IPS DF 4.7 (cell line): ENCODE measurements around the gene MYRIP.
"Not testable (repeated sequence)": the region's sequence is repeated elsewhere in the genome, so short reads cannot be mapped to it uniquely, and the experiment has no call there.

Experiments
- DNase-seq: peaks from one replicate; pipeline ENCODE4 v3.0.0-alpha.2; 2013; ENCODE audit warnings: low spot score; ENCODE audit errors: extremely low read depth

Gene MYRIP

GRCh38 chr3:39809181-39809994 lies at the start of gene MYRIP:
Gene MYRIP, plus strand, starts transcription at chr3:39809609. Its CDS starts 91,208 bp downstream, at chr3:39900817.
- DNase-seq: no peak

DNA sequence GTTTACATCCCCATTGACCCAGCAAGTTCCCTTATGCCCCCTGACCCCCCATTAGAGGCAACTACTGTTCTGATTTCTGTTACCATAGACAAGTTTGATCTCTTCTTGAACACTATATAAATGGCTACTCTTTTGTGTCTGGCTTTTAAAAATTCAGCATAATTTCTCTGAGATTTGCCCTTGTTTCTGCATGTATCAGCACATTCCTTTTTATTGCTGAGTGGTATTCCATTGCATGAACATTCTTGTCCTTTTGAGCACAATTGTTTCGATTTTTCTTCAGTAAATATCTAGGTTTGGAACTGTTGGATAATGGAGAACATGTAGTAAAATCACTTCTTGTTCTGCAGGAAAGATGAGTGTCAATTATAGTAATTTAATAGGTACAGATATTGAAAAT lies 49.1 kb upstream of the MYRIP start:
- DNase-seq: no peak

DNA sequence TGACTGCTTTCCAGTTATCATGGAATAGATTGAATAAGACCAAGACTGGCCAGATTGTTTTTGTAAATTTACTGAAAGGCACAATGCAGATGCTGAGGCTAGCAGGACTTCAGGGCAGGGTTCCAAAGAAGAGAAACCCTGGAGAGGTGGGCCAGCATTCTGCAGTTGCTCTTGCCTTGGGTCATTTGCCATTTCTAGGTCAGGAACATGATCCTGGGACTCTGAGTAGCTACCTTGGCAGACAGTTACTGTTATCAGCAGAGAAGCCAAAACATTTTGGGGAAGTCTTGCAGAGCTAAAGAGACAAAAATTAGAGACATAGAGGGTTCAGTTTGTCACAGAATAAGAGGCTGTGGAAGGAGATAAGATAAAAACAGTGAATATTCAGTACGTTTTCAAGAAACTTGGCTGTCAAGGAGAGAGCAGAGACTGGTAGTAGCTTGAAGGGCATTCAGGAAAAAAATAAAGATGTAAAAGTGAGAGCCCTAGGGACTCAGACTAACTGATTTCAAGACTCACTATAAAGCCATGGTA lies 46.8 kb upstream of the MYRIP start:
- DNase-seq: no peak

GRCh38 chr3:39763390-39763789 lies 46.0 kb upstream of the MYRIP start:
- DNase-seq: no peak

DNA sequence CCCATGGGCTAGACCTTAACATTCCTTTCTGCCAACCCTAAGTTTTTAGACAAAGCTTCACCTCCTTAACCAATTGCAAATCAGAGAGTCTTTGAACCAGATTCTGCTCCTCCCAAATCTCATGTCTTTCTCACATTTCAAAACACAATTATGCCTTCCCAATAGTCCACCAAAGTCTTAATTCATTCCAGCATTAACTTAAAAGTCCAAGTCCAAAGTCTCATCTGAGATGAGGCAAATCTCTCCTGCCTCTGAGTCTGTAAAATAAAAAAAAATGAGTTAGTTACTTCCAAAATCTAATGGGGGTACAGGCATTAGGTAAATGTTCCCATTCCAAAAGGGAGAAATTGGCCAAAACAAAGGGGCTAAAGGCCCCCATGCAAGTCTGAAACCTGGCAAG lies 43.8 kb upstream of the MYRIP start:
- DNase-seq: no peak

DNA sequence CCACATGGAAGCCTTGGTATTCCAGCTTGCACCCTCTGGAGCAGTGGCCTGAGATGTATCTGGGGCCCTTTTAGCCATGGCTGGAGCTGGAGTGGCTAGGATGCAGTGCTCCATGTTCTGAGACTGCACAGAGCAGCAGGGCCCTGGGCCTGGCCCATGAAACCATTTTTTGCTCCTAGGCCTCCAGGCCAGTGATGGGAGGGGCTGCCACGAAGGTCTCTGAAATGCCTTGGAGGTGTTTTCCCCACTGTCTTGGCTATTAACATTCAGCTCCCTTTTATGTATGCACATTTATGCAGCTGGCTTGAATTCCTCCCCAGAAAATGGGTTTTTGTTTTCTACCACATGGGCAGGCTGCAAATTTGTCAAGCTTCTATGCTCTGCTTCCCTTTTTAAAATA lies 43.0 kb upstream of the MYRIP start:
- no peak for DNase-seq

DNA sequence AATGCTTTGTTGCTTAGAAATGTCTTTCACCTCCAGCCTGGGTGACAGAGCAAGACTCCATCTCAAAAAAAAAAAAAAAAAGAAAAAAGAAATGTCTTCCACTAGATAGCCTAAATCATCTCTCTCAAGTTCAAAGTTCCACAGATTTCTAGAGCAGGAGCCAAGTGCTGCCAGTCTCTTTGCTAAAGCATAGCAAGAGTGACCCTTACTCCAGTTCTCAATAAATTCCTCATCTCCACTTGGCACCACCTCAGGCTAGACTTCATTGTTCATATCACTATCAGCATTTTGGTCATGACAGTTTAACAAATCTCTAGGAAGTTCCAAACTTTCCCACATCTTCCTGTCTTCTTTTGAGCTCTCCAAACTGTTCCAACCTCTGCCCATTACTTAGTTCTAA lies 42.5 kb upstream of the MYRIP start:
- DNase-seq: not testable (repeated sequence)

- not testable (repeated sequence) for DNase-seq
Observed at GRCh38 chr3:39778168-39778567, 31.2 kb upstream of the MYRIP start.

DNA sequence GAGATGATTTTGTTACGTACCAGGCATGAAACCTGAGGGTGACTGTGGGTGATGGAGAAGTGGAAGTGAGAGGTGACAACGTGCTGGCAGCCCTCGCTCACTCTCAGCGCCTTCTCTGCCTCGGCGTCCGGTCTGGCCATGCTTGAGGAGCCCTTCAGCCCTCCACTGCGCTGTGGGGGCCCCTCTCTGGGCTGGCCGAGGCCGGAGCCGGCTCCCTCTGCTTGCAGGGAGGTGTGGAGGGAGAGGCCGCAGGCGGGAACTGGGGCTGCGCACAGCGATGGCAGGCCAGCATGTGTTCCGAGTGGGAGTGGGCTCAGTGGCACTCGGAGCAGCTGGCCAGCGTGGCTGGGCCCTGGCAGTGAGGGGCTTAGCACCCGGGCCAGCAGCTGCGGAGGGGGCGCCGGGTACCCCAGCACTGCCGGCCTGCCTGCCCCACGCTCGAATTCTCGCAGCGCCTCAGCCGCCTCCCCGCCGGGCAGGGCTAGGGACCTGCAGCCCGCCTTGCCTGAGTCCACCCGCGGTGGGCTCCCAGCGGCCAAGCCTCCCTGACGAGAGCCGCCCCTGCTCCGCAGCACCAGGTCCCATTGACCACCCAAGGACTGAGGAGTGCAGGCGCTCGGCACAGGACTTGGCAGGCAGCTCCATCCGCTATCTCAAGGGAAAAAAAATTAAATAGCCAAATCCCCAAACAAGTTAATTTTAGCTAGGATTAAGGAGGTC lies 29.7 kb upstream of the MYRIP start:
- DNase-seq: no peak

DNA sequence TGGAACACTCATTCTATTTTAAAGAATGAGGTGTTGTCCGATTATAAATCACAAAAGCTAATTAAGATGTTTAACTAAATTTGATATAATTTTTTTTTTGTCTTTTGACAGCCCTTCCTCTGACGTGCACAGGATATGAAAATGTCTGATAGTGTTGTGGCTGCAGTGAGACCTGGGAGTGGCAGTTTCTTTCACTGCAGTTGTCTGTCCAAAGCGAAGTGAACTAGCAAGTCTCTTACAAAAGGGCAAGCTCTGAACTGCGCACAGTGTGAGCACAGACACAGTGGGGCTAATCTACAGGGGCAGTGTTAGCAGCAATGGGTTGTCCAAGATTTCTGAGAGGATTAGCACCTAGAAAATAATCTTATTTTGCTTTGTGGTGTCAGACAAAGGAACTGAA lies 29.1 kb upstream of the MYRIP start:
- DNase-seq: no peak

DNA sequence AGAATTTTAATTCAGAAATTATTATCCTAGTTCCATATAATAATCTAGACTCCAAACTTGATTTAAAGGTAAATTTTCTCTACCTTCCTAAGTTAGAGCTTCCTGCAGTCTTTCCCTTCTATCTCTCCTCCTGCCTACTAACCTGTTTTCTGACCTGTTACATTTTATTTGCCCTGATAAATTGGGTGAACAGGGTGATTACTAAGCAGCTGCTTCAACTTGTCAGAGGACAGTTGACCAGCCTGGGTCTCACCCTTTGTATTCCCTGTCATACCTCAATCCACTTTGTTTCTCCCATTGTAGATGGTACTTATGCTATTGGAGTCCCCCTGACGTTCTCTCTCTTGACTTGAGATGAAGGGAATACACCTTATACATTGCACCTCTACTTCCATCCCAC lies 28.4 kb upstream of the MYRIP start:
- DNase-seq: no peak

GRCh38 chr3:39781632-39782031 lies 27.8 kb upstream of the MYRIP start:
- no peak for DNase-seq

GRCh38 chr3:39783680-39784079 lies 25.7 kb upstream of the MYRIP start:
- no peak for DNase-seq

DNA sequence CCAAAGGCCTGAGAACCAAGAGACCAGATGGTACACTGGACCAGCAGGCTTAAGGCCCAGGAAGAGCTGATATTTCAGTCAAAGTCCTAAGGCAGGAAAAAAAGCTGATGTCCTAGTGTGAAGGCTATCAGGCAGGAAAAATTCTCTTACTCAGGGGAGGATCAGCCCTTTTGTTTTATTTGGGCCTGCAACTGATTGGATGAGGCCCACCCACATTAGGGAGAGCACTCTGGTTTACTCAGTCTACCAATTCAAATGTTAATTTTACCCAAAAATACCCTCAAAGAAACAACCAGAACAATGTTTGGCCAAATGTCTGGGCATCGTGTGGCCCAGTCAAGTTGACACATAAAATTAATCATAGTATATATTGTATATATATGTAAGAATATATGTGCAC lies 24.5 kb upstream of the MYRIP start:
- no peak for DNase-seq

DNA sequence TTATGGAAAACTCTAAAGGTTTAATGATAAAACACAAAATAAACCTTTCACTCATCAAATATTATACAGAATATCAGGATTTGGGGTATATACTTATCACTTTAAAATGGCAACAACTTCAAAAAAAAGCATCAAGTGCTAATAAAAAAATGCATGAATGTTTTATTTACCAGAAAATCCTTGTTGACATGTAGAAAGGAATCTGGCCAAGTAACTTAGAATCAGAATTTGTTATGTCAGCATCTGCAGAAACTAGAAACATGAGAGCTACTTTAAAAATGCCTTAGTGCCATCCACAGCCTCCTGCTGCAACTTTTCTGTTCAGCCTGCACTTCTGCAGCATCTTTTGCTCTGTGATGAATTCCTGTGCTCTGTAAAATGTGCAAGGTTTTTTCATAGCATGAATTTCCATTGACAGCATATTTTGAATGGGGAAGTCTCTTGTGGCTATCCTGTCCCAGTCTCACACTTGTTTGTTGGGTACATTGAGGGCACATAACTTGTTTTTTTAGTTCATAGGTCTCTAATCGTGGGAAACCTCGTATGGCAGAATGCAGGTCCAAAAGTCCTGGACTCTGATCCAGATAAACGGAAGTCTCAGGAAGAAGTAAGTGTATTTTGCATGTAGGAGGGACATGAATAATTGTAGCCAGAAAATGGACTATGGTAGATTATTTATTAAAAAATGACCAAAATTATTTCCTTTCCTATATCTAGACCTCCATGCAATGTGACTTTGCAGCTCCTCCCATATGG lies 21.1 kb upstream of the MYRIP start:
- no peak for DNase-seq

DNA sequence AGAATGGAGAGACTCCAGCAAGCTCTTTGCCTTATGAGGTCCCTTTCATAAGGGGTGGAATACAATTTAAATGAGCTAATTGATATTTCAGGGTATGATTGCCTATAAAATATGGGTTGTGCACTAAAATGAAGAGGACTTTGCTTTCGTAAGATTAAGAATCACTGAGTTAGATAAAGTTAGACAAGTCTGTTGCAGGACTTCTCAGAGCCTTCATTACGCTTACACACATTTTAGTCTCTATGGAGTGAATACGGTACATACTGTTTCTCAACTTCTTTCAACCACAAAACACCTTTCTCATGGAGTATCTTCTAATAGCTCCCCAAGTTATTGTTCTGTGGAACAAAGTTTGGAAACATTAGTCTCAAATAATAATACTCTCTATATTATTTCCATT lies 17.8 kb upstream of the MYRIP start:
- DNase-seq: no peak

DNA sequence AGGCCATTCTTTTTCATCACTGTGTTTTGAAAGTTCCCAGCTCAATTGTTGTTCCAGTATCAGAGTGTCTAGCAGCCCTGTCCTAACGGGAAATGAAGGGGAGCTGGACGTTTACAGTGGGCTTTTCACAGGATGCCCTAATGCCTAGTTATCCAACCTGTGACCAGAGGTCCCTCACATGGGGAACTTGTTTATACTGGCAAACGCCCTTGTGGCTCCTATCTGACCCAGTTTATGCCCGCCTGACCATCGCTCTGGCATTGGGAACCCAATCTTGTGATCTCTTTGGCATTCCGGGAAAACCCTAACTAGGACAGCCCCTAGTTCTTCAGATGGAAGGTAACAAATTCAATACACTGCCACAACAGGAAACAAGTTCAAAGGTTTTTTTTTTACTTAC lies 14.5 kb upstream of the MYRIP start:
- no peak for DNase-seq

- no peak for DNase-seq
Observed at GRCh38 chr3:39801216-39801615, 8.2 kb upstream of the MYRIP start.

DNA sequence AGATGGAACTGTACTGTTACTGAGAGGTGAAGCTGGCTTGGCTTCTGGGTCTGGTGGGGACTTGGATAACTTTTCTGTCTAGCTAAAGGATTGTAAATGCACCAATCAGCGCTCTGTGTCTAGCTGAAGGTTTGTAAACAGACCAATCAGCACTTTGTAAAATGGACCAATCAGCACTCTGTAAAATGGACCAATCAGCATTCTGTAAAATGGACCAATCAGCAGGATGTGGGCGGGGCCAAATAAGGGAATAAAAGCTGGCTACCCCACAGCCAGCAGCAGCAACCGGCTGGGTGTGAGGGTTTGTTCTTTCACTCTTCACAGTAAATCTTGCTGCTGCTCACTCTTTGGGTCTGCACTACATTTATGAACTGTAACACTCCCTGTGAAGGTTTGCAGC lies 6.9 kb upstream of the MYRIP start:
- DNase-seq: not testable (repeated sequence)

DNA sequence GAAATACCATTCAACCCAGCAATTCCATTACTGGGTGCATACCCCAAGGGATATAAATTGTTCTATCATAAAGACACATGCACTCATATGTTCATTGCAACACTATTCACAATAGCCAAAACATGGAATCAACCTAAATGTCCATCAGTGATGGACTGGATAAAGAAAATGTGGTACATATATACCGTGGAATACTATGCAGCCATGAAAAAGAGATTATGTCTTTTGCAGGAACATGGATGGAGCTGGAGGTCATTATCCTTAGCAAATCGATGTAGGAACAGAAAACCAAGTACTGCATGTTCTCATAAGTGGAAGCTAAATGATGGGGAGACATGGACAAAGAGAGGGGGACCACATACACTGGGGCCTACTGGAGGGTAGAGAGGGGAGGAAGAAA lies 5.5 kb upstream of the MYRIP start:
- DNase-seq: no peak

DNA sequence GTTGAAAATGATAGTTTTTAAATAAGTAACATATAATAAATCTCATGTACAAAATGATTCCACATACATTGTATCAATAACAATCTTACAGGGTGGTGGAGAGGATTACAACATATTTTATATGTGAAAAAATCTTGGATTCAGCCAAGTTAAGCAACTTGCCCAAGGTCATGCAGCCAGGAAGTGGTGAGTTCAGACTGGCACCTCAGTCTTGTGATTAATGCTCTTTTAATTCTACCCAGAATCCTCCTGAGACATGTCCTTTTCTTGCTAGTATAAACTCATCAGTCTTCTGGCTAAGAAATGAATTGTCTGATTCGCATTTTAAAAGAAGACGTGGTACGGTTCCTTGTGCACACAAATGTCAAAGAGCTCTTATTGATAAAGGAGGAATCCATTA lies 4.5 kb upstream of the MYRIP start:
- no peak for DNase-seq

GRCh38 chr3:39805650-39806049 lies 3.8 kb upstream of the MYRIP start:
- no peak for DNase-seq
